Ectodermal cell (in vitro differentiated cells): ENCODE measurements around the gene HIVEP2.
A peak's percentile ranks its signal among the peaks of the same experiment; 100 is the strongest.

Experiments used
- H3K27ac ChIP-seq: 2 replicates; pipeline ENCODE4 v1.7.0; 2013; ENCODE audit warnings: mild to moderate bottlenecking, low read depth, low read length; ENCODE audit not compliant: insufficient read depth, poor library complexity, severe bottlenecking
- H3K27me3 ChIP-seq: 2 replicates; pipeline ENCODE4 v1.7.0; 2013; ENCODE audit warnings: mild to moderate bottlenecking, low read length; ENCODE audit not compliant: insufficient read depth, control insufficient read depth, poor library complexity, severe bottlenecking
- H3K36me3 ChIP-seq: one replicate; pipeline ENCODE4 v1.7.0; 2013; ENCODE audit warnings: low read length; ENCODE audit not compliant: control insufficient read depth, insufficient read depth
- H3K4me1 ChIP-seq: one replicate; pipeline ENCODE4 v1.7.0; 2013; ENCODE audit warnings: low read length; ENCODE audit not compliant: control insufficient read depth, insufficient read depth
- H3K4me3 ChIP-seq: 2 replicates; pipeline ENCODE4 v1.7.0; 2013; ENCODE audit warnings: low read depth, low read length, control low read depth; ENCODE audit not compliant: insufficient read depth
- H3K9me3 ChIP-seq: 2 replicates; pipeline ENCODE4 v1.7.0; 2013; ENCODE audit warnings: mild to moderate bottlenecking, low read length, moderate library complexity; ENCODE audit not compliant: control insufficient read depth
- WGBS, 2 experiments: methylation state at CpG; one replicate each; pipeline ENCODE4 v1.1.7; 2013; ENCODE audit warnings: missing lambda C conversion rate in 2 of 2; 5-methylcytosine and 5-hydroxymethylcytosine counted together

The HIVEP2 gene

DNA sequence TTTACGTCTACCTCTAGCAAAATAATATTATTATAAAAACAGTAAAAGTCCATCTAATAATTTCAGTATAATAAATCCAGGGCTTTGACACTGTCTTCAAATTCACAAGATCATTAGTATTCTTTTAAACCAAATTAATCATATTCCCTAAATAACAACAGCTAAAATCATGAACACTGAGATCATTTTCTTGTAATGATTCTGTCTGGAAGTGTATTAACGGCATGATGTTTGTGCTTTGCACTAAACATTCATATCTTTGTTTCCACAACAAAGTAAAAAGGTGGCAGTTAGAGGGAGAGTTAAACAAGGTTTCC is 18.8 kb downstream of the HIVEP2 start:
- peaks cover 3% of the 10 kb centered on the region for H3K4me1 ChIP-seq
- no peak overlapping the region for H3K27ac ChIP-seq
- H3K27me3 ChIP-seq, result peaks cover 33% of the 10 kb centered on the region
- H3K9me3 ChIP-seq, result no peaks in the 10 kb centered on the region
- no peaks in the 10 kb centered on the region for H3K36me3 ChIP-seq
- peak overlapping the region; percentile 57 for H3K4me3 ChIP-seq
- WGBS, 2 experiments, result 100% methylated on average over 1 of the region's 2 CpGs; no CpG with 5 or more reads in 1 of the 2 experiments

DNA sequence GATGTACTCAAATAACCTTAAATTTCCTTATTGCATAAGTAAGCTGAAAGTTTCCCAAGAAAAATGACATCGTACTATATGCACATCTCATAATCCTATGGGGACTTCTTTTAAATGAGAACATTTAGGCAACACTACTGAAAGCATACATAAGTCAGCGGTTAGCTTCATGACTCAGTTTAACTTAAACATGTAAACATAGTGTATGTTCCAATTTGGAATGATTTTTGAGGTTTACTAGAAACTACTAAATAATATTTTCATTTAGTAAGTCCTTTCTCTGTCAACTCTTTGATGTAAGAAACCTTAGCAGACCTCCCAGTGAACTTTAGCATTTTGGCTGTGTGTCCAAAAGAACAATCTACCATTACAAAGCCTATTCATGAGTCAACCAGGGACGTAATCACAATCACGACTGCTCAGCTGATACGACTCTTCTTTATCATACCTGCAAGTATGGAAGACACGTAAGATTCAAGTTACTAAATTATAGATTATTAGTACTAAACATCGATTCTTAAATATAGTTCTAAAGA is 19.3 kb downstream of the HIVEP2 start:
- Histone ChIP-seq H3K4me1 (peaks cover 3% of the 10 kb centered on the region), H3K27ac (no peak overlapping the region), H3K9me3 (no peaks in the 10 kb centered on the region), H3K36me3 (no peaks in the 10 kb centered on the region), H3K27me3 (peaks cover 33% of the 10 kb centered on the region), H3K4me3 (no peak overlapping the region)
- 85 to 88% methylated on average over 3 to 5 of the region's 7 CpGs for WGBS, 2 experiments

DNA sequence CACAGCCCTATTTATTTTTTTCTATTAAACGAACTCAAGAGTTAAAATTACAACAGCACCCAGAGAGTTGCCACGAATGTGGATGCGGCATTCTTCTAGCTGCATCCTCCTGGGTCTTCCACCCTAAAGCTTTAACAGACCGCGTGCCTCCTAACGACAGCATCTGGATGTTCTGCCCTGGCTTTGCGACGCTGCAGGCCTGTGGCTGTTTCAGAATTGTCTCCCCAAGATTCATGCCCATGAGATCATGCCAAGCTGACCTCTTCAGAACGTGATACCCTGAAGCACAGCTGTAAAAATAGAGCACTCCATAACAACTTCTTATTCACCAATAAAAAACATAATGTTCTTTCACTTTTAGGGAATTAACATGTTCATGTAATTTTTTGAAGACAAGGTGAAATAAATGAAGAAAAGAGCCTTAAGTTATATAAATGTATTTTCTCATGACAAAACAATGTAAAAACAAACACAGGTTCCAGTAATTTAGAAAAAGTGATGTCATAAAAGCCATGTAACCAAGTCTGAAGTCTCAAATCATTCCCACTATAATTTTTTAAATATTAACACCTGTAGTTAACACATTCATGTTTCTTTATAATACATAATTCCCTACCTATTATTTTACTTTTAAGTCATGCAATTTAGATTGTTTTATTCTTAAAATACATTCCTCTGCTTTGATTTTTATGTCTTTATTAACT is 26.5 kb downstream of the HIVEP2 start:
- no peaks in the 10 kb centered on the region for H3K27me3 ChIP-seq
- H3K4me1 ChIP-seq, result no peaks in the 10 kb centered on the region
- WGBS, 2 experiments, result 90 to 93% methylated on average over 9 of the region's 9 CpGs
- no peaks in the 10 kb centered on the region for H3K36me3 ChIP-seq
- no peaks in the 10 kb centered on the region for H3K9me3 ChIP-seq
- H3K4me3 ChIP-seq, result no peak overlapping the region
- no peak overlapping the region for H3K27ac ChIP-seq

DNA sequence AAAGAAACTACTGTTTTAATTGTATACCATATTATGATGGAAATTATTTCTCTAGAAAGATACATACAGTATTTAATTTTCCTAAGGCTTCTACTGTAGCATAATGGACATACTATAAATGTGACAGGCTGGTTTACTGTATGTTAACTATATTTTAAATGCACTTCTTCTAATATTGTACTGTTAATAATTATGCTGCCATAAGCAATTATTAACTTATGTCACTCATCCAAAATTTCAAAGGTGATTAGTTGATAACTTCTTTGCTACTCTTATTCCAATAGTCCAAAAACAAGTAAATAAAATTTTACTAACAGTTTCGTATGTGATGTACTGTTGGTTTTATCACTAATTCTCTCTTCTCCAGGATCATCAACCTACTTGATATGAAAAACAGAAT is 28.1 kb downstream of the HIVEP2 start:
- Histone ChIP-seq H3K4me3 (no peak overlapping the region), H3K4me1 (no peaks in the 10 kb centered on the region), H3K27me3 (no peaks in the 10 kb centered on the region), H3K36me3 (no peaks in the 10 kb centered on the region), H3K27ac (no peak overlapping the region), H3K9me3 (no peaks in the 10 kb centered on the region)
- no CpG with 5 or more reads among the region's 1 CpG for WGBS, 2 experiments

DNA sequence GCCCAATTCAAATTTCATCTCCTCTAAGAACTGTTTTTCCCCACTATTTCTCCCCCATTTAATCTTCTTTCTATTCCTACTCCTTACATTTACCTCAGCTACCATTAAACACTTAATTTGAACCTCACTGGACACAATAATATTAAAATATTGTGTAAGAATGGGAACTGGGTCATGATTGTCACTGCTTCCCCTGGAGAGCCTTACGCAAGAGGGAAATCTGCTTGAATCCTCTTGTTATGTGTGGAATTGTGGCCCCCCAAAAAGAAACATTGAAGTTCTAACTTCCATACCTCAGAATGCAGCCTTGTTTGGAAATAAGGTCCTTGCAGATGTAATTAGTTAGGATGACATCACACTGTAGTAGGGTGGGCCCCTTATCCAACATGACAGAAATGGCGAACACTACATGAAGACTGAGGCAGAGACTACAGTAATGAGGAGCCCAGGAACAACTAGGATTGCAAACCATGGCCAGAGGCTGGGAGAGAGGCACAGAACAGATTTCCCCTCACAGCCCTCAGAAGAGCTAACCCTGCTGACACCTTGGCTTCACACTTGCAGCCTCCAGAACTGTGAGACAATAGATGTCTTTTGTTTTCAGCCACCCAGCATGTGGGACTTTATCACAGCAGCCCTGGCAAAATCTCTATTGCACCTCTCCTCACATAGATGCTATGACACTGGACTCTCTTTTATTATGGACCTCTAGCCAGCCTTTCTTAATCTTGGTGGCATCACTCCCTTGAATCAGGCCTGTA is 29.9 kb downstream of the HIVEP2 start:
- H3K4me1 ChIP-seq, result no peaks in the 10 kb centered on the region
- no peaks in the 10 kb centered on the region for H3K9me3 ChIP-seq
- WGBS, 2 experiments, result 78 to 95% methylated on average over 2 of the region's 2 CpGs
- H3K4me3 ChIP-seq, result no peak overlapping the region
- no peak overlapping the region for H3K27ac ChIP-seq
- no peaks in the 10 kb centered on the region for H3K27me3 ChIP-seq
- no peaks in the 10 kb centered on the region for H3K36me3 ChIP-seq

DNA sequence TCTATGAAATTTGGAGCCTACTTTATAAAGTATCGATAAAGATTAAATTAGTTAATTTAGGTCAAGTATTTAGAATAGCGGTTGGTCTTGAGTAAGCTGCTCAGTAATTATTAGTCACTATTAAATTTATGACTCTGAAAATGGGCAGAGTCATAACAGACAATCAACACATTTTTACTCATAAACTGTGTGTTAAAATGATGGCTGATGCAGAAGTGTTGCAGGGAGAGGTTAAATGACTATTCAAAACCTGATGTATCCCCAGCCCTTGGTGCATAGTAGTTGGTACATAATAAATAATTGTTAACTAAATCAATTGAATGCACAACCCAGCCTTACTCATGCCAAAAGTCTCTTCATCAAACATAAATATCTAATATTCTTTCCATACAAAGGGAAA is 30.6 kb downstream of the HIVEP2 start:
- no peaks in the 10 kb centered on the region for H3K27me3 ChIP-seq
- no peaks in the 10 kb centered on the region for H3K4me1 ChIP-seq
- 100% methylated on average over 1 to 2 of the region's 2 CpGs for WGBS, 2 experiments
- no peaks in the 10 kb centered on the region for H3K9me3 ChIP-seq
- no peak overlapping the region for H3K27ac ChIP-seq
- no peaks in the 10 kb centered on the region for H3K36me3 ChIP-seq
- H3K4me3 ChIP-seq, result no peak overlapping the region

DNA sequence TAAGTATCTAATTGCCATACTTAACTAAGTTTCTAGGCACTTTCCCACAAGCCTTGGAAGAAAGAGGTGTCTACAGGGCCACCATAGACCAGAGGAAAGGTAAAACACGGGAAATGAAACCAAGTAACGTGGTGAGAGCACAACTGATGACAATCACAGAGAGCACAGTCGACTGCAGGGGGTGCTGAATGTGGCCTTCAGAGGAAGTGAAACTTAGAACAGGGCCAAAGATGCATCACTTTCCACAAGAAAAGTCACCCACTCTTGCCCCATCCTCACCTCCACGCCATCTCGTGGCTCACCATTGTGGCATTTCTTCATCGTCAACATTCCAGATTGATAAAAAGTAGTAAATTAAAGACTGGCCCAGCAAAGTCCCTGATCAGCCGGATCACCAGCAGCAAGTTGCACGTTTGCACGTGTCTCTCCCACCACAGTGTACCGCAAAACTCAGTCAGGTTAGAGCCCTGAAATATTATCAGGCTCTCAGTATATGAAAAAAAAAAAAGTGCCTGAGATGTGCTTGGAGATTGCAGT is 31.4 kb downstream of the HIVEP2 start:
- Histone ChIP-seq H3K4me3 (no peak overlapping the region), H3K36me3 (no peaks in the 10 kb centered on the region), H3K27ac (no peak overlapping the region), H3K27me3 (no peaks in the 10 kb centered on the region), H3K4me1 (no peaks in the 10 kb centered on the region), H3K9me3 (no peaks in the 10 kb centered on the region)
- 92 to 96% methylated on average over 10 of the region's 10 CpGs for WGBS, 2 experiments

DNA sequence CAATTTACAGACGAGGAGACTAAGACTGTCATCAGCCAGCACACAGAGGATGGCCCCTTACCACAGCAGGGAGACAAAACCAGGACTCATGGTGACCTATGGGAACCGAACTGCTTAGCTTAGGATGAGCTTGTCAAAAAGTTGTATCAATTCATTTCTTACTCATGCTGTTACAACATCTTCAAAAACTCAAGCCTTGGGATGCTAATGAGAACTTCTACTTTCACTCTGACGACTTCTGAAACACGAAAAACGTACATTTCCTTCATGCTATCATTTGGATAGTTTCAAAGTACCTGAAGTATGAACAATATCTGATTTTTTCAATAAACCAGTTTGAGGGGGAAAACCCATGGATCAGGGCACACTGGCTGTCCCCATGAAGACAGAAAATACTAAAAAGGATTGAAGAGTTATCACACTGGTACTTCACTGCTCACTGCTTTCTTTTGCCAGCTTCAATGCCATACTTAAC is 31.9 kb downstream of the HIVEP2 start:
- no peaks in the 10 kb centered on the region for H3K9me3 ChIP-seq

DNA sequence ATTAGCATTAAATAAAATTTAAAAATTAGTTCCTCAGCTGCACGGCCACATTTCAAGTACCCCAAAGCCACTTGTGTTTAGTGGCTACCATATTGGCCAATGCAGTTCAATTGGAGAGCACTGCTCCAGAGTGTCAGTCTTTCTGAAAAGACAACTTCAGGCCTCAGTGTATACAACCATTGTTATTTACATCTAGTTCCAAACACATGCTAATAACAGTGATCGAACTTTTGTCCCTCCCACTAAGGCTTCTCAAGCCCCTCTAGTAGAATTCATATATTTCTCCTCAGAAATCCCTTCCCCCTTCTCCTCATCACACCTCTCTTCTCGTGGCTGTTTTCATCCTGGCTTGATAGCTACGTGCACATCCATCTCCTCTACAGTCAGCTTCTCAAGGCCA is 32.9 kb downstream of the HIVEP2 start:
- WGBS, 2 experiments, result 74% methylated on average over 4 of the region's 4 CpGs
- H3K4me3 ChIP-seq, result no peak overlapping the region
- H3K27ac ChIP-seq, result no peak overlapping the region
- H3K4me1 ChIP-seq, result no peaks in the 10 kb centered on the region
- H3K36me3 ChIP-seq, result no peaks in the 10 kb centered on the region
- no peaks in the 10 kb centered on the region for H3K27me3 ChIP-seq
- H3K9me3 ChIP-seq, result no peaks in the 10 kb centered on the region

More for the DNA sequence above, 31.9 kb downstream of the HIVEP2 start:
- Histone ChIP-seq H3K27ac (no peak overlapping the region), H3K4me1 (no peaks in the 10 kb centered on the region), H3K4me3 (no peak overlapping the region), H3K27me3 (no peaks in the 10 kb centered on the region), H3K36me3 (no peaks in the 10 kb centered on the region)
- 94 to 97% methylated on average over 4 to 5 of the region's 5 CpGs for WGBS, 2 experiments

DNA sequence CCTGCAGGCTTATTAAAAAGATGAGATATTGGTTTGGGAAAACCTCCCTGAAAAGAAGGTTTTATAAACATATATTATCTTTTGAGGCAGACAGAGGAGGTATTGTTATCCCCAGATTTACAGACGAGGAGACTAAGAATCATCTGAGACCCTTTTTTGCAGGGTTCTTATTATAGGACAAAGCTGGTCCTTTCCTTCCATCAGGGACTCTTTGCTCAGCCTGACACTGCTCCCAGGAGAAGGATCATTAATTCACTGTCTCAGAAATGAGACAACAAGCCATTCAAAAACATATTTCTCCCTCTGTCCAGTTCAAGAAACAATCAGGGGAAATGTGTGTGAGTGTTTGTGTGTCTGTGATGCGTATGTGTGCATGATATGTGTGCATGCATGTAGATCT is 33.5 kb downstream of the HIVEP2 start:
- H3K36me3 ChIP-seq, result no peaks in the 10 kb centered on the region
- no peaks in the 10 kb centered on the region for H3K4me1 ChIP-seq
- no peak overlapping the region for H3K27ac ChIP-seq
- H3K27me3 ChIP-seq, result no peaks in the 10 kb centered on the region
- no peak overlapping the region for H3K4me3 ChIP-seq
- no peaks in the 10 kb centered on the region for H3K9me3 ChIP-seq
- WGBS, 2 experiments, result 87 to 93% methylated on average over 2 of the region's 2 CpGs
